IMR-90 (cell line): ENCODE data around the gene TENM3.

Source experiments
- BHLHE40 ChIP-seq: fragments of 150-350 bp; IDR thresholded peaks from 2 replicates; pipeline ENCODE4 v1.6.1; 2016; ENCODE audit warnings: mild to moderate bottlenecking, low read depth, low read length
- CEBPB ChIP-seq: IDR thresholded peaks from 2 replicates; pipeline ENCODE4 v1.6.1; 2012; ENCODE audit warnings: low read depth, low read length, improper control_type of control experiment
- CTCF ChIP-seq: conservative IDR thresholded peaks from 2 replicates; pipeline ENCODE4 v1.5.1; 2012; ENCODE audit warnings: mild to moderate bottlenecking, low read depth, low read length, improper control_type of control experiment
- FOS ChIP-seq: fragments of 150-350 bp; IDR thresholded peaks from 2 replicates; pipeline ENCODE4 v1.6.1; 2016; ENCODE audit warnings: low read depth, low read length
- MAZ ChIP-seq: IDR thresholded peaks from 2 replicates; pipeline ENCODE4 v1.6.1; 2012; ENCODE audit warnings: low read depth, mild to moderate bottlenecking, low read length, improper control_type of control experiment, moderate library complexity, borderline replicate concordance
- MXI1 ChIP-seq: IDR thresholded peaks from 2 replicates; pipeline ENCODE4 v1.6.1; 2012; ENCODE audit warnings: low read depth, mild to moderate bottlenecking, low read length, moderate library complexity, borderline replicate concordance
- POLR2A ChIP-seq: IDR thresholded peaks from 2 replicates; pipeline ENCODE4 v1.6.1; 2012; ENCODE audit warnings: mild to moderate bottlenecking, low read depth, low read length
- RAD21 ChIP-seq: IDR thresholded peaks from 2 replicates; pipeline ENCODE4 v1.6.1; 2012; ENCODE audit warnings: low read length, improper control_type of control experiment
- RCOR1 ChIP-seq: IDR thresholded peaks from 2 replicates; pipeline ENCODE4 v1.6.1; 2012; ENCODE audit warnings: mild to moderate bottlenecking, low read length, improper control_type of control experiment; ENCODE audit not compliant: insufficient replicate concordance
- RFX5 ChIP-seq: IDR thresholded peaks from 2 replicates; pipeline ENCODE4 v1.8.0; 2012; ENCODE audit warnings: low read depth, mild to moderate bottlenecking, low read length, moderate library complexity
- USF2 ChIP-seq: fragments of 150-350 bp; IDR thresholded peaks from 2 replicates; pipeline ENCODE4 v1.6.1; 2017; ENCODE audit warnings: mild to moderate bottlenecking, antibody characterized with exemption, low read length, low read depth

GRCh38 chr4:182288534-182288933 is 45.3 kb downstream of the TENM3 start:
- TF ChIP-seq CTCF (no peak), CEBPB (no peak), USF2 (no peak), MAZ (no peak), BHLHE40 (no peak), POLR2A (no peak), RCOR1 (no peak), FOS (no peak), RFX5 (no peak), MXI1 (no peak), RAD21 (no peak)
